ENCODE results near the gene MVB12A. TPM values are rescaled to one million over a fixed set of nuclear protein-coding genes. Genes with fewer than 3 reads are reported as not detected.

The MVB12A gene
- total RNA-seq, 1 experiment from 2014 or later = 82.5 TPM

GRCh38 chr19:17394891-17395415, 24.9 kb upstream of the MVB12A start:
- Histone ChIP-seq H3K27ac (ENCODE audit: low read length) (no peak overlapping the region), H3F3A (ENCODE audit: low read length, unreplicated experiment) (no peaks in the 10 kb centered on the region), H3K4me2 (ENCODE audit: low read length) (no peak overlapping the region), H3K4me3 (ENCODE audit: low read length) (no peak overlapping the region), H3K36me3 (ENCODE audit: low read depth, low read length) (no peaks in the 10 kb centered on the region), H3K4me1 (ENCODE audit: insufficient read depth, low read length) (peaks cover 11% of the 10 kb centered on the region; the same call in 1 of the 2 replicates), H4K20me1 (ENCODE audit: low read length) (no peaks in the 10 kb centered on the region), H3K9ac (ENCODE audit: low read length) (no peak overlapping the region), H2AFZ (ENCODE audit: low read length) (no peak overlapping the region), H3K9me2 (replicated peaks; ENCODE audit: low read length) (no peaks in the 10 kb centered on the region), H3K79me2 (ENCODE audit: low read length) (no peaks in the 10 kb centered on the region), H3K9me3 (ENCODE audit: low read length) (no peaks in the 10 kb centered on the region), H3K27me3 (ENCODE audit: low read length) (no peaks in the 10 kb centered on the region)
- CTCF ChIA-PET = no interaction called here
- BruUV-seq (replicated peaks) = no TSS peak
- POLR2A ChIA-PET (ENCODE audit: unreplicated experiment) = no interaction called here
- 0 out of 2 replicates have a peak, but pooled peaks have one; percentile 3 for ATAC-seq
- peak; percentile 50 for DNase-seq
- intact Hi-C loops (cut with micrococcal nuclease) = loop anchor here (5.0 kb wide), 1 partner anchor 72 kb away; no protein-coding TSS in a partner anchor
- TF ChIP-seq EZH2 (IDR thresholded peaks at IDR 0.05; ENCODE audit: low read length, unreplicated experiment) (no peak), CTCF (conservative IDR thresholded peaks at IDR 0.05; ENCODE audit: low read depth, low read length) (peak; percentile 52)

- Histone ChIP-seq H2AFZ (ENCODE audit: low read length) (no peak overlapping the region), H3K4me1 (ENCODE audit: insufficient read depth, low read length) (no peaks in the 10 kb centered on the region), H3K4me2 (ENCODE audit: low read length) (no peak overlapping the region), H3K27me3 (ENCODE audit: low read length) (no peaks in the 10 kb centered on the region), H3K36me3 (ENCODE audit: low read depth, low read length) (no peaks in the 10 kb centered on the region), H3K9me2 (replicated peaks; ENCODE audit: low read length) (no peaks in the 10 kb centered on the region), H3F3A (ENCODE audit: low read length, unreplicated experiment) (no peaks in the 10 kb centered on the region), H3K9me3 (ENCODE audit: low read length) (no peaks in the 10 kb centered on the region), H3K79me2 (ENCODE audit: low read length) (no peaks in the 10 kb centered on the region), H3K27ac (ENCODE audit: low read length) (no peak overlapping the region), H3K4me3 (ENCODE audit: low read length) (no peak overlapping the region), H4K20me1 (ENCODE audit: low read length) (no peaks in the 10 kb centered on the region), H3K9ac (ENCODE audit: low read length) (no peak overlapping the region)
- ATAC-seq = no peak
- ChIA-PET CTCF (no interaction called here), POLR2A (ENCODE audit: unreplicated experiment) (interaction anchor here (0.6 kb wide), 1 partner anchor 33 kb away, joined by 3 read pairs; no protein-coding TSS in a partner anchor)
- no peak for DNase-seq
- TF ChIP-seq EZH2 (IDR thresholded peaks at IDR 0.05; ENCODE audit: low read length, unreplicated experiment) = no peak
- BruUV-seq (replicated peaks) = no TSS peak
- intact Hi-C loops (cut with micrococcal nuclease) = no loop called here
Observed at GRCh38 chr19:17398902-17399527, 20.8 kb upstream of the MVB12A start.

GRCh38 chr19:17401628-17402027, 18.2 kb upstream of the MVB12A start:
- Histone ChIP-seq H3K4me3 (ENCODE audit: low read length) (no peak overlapping the region), H3F3A (ENCODE audit: low read length, unreplicated experiment) (no peaks in the 10 kb centered on the region), H3K36me3 (ENCODE audit: low read depth, low read length) (no peaks in the 10 kb centered on the region), H2AFZ (ENCODE audit: low read length) (no peak overlapping the region), H3K9ac (ENCODE audit: low read length) (no peak overlapping the region), H3K27ac (ENCODE audit: low read length) (no peak overlapping the region), H3K9me3 (ENCODE audit: low read length) (no peaks in the 10 kb centered on the region), H3K4me2 (ENCODE audit: low read length) (no peak overlapping the region), H3K9me2 (replicated peaks; ENCODE audit: low read length) (no peaks in the 10 kb centered on the region), H4K20me1 (ENCODE audit: low read length) (no peaks in the 10 kb centered on the region), H3K4me1 (ENCODE audit: insufficient read depth, low read length) (no peaks in the 10 kb centered on the region), H3K79me2 (ENCODE audit: low read length) (no peaks in the 10 kb centered on the region), H3K27me3 (ENCODE audit: low read length) (no peaks in the 10 kb centered on the region)
- TF ChIP-seq EZH2 (IDR thresholded peaks at IDR 0.05; ENCODE audit: low read length, unreplicated experiment) (no peak), EZH2phosphoT487 (IDR thresholded peaks at IDR 0.05; ENCODE audit: borderline replicate concordance, low read length) (no peak), CTCF (conservative IDR thresholded peaks at IDR 0.05; ENCODE audit: low read depth, low read length) (no peak)
- ChIA-PET CTCF (no interaction called here), POLR2A (ENCODE audit: unreplicated experiment) (no interaction called here)
- intact Hi-C loops (cut with micrococcal nuclease) = no loop called here
- no peak for DNase-seq
- no TSS peak for BruUV-seq (replicated peaks)
- ATAC-seq = no peak
